ENCODE measurements around the gene TREML4.
"Not testable (repeated sequence)": the region's sequence is repeated elsewhere in the genome, so short reads cannot be mapped to it uniquely, and the experiment has no call there.

Gene TREML4

GRCh38 chr6:41208439-41209106 is 19.6 kb upstream of the TREML4 start:
- no peak for DNase-seq (ENCODE audit: low spot score)

- DNase-seq (ENCODE audit: low spot score) = no peak
These were observed 18.4 kb upstream of the TREML4 start for GRCh38 chr6:41209547-41210320.

- DNase-seq (ENCODE audit: low spot score) = no peak
These were observed 13.4 kb upstream of the TREML4 start for GRCh38 chr6:41214559-41215238.

GRCh38 chr6:41215777-41216176 is 12.4 kb upstream of the TREML4 start:
- DNase-seq (ENCODE audit: low spot score) = no peak

- no peak for DNase-seq (ENCODE audit: low spot score)
These were observed 11.5 kb upstream of the TREML4 start for GRCh38 chr6:41216616-41217015.

- no peak for DNase-seq (ENCODE audit: low spot score)
These were observed 6.1 kb upstream of the TREML4 start for GRCh38 chr6:41222045-41222444.

- DNase-seq (ENCODE audit: low spot score) = no peak
These were observed 5.6 kb upstream of the TREML4 start for GRCh38 chr6:41222513-41222912.

- no peak for DNase-seq (ENCODE audit: low spot score)
These were observed 3.3 kb upstream of the TREML4 start for GRCh38 chr6:41224800-41225199.

GRCh38 chr6:41226752-41227151 is 1.4 kb upstream of the TREML4 start:
- no peak for DNase-seq (ENCODE audit: low spot score)

- DNase-seq (ENCODE audit: low spot score) = no peak
These were observed 467 bp downstream of the TREML4 start for GRCh38 chr6:41228616-41229015.

- DNase-seq (ENCODE audit: low spot score) = no peak
These were observed 1.6 kb downstream of the TREML4 start for GRCh38 chr6:41229721-41230120.

- DNase-seq (ENCODE audit: low spot score) = no peak
These were observed 3.1 kb downstream of the TREML4 start for GRCh38 chr6:41231246-41231645.

GRCh38 chr6:41232667-41233066 is 4.5 kb downstream of the TREML4 start:
- DNase-seq (ENCODE audit: low spot score) = no peak

- no peak for DNase-seq (ENCODE audit: low spot score)
These were observed 8.1 kb downstream of the TREML4 start for GRCh38 chr6:41236276-41236675.

- DNase-seq (ENCODE audit: low spot score) = no peak
These were observed 9.0 kb downstream of the TREML4 start for GRCh38 chr6:41237128-41237527.

GRCh38 chr6:41239467-41240159 is 11.5 kb downstream of the TREML4 start:
- no peak for DNase-seq (ENCODE audit: low spot score)

- not testable (repeated sequence) for DNase-seq (ENCODE audit: low spot score)
These were observed 18.4 kb downstream of the TREML4 start for GRCh38 chr6:41246529-41246928.

GRCh38 chr6:41247288-41247865 is 19.2 kb downstream of the TREML4 start:
- no peak for DNase-seq (ENCODE audit: low spot score)

GRCh38 chr6:41247882-41248705 is 19.9 kb downstream of the TREML4 start:
- DNase-seq (ENCODE audit: low spot score) = no peak

- DNase-seq (ENCODE audit: low spot score) = no peak
These were observed 24.4 kb downstream of the TREML4 start for GRCh38 chr6:41252401-41253169.

Data from Ammon's horn (tissue), 1 donor.